Progenitor cell of endocrine pancreas (in vitro differentiated cells): ENCODE measurements around the gene ILDR2. TPM values are rescaled to one million over a fixed set of nuclear protein-coding genes. Genes with fewer than 3 reads are reported as not detected.

ENCODE experiments used
- DNase-seq: peaks from one replicate; pipeline ENCODE4 v3.0.0; 2021; ENCODE audit warnings: low spot score; ENCODE audit not compliant: unreplicated experiment
- H3K27ac Mint-ChIP-seq: 2 replicates; pipeline ENCODE4 v1.8.0; 2021; ENCODE audit warnings: mild to moderate bottlenecking, moderate library complexity, mixed read lengths
- H3K27me3 Mint-ChIP-seq: 2 replicates; pipeline ENCODE4 v1.8.0; 2021; ENCODE audit warnings: mixed read lengths
- H3K36me3 Mint-ChIP-seq: 2 replicates; pipeline ENCODE4 v1.8.0; 2022; ENCODE audit warnings: mixed read lengths; ENCODE audit not compliant: insufficient read depth
- H3K4me1 Mint-ChIP-seq: 2 replicates; pipeline ENCODE4 v1.8.0; 2021; ENCODE audit warnings: low read depth, mixed read lengths
- H3K4me3 Mint-ChIP-seq: 2 replicates; pipeline ENCODE4 v1.8.0; 2021; ENCODE audit warnings: low read depth, mild to moderate bottlenecking, moderate library complexity, mixed read lengths
- H3K9me3 Mint-ChIP-seq: 2 replicates; pipeline ENCODE4 v1.8.0; 2021; ENCODE audit warnings: low read depth, mixed read lengths
- total RNA-seq: library from RNA; stranded (reverse); gene quantifications from 2 replicates; pipeline ENCODE4 v1.2.1, GENCODE V29; 2021
- TF ChIP-seq, protein P1 (sequence below): fragments of 200-600 bp; sonication (generic); IDR thresholded peaks from one replicate; pipeline ENCODE4 v1.5.0; 2021; ENCODE audit warnings: antibody characterized with exemption, mild to moderate bottlenecking; ENCODE audit not compliant: unreplicated experiment

Gene ILDR2
- total RNA-seq, 1 donor from 2014 or later: 1.4 TPM

DNA sequence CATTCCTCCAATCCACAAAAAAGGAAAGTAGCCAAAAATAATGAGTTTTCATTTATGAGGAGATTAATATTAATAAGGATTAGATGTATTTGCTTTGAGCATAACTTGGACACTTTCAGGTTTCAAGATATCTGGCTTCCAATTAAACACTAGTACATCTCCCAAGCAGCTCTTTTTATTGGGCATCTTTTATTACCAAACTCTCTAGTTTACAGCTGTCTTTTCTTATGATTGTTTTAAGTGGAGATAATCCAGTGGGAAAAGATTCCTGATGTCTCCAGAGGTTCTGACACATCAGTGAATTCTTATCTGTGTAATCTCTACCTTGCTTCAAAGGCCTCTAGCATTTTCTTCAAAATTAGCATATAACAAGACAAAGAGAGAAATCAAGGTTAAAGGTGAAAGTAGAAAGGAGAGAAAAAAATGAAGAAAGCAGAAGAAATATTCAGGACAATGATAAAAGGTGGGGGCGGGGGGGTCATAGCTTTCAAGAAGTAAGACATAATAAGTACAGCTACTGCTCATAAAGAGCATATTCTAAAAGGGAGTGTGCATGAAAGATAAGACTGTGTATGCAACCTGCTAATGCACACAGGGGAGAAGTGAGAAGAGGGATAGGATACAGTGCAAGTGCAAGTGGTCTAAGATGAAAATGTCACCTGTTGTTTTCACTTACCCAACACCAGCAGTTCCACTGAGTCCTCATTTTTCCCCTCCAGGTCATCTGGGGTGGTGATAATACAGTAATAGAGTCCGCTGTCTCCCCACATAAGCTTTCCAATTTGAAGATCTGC lies 19.1 kb downstream of the ILDR2 start:
- DNase-seq: no peak
- TF ChIP-seq, protein P1, sequence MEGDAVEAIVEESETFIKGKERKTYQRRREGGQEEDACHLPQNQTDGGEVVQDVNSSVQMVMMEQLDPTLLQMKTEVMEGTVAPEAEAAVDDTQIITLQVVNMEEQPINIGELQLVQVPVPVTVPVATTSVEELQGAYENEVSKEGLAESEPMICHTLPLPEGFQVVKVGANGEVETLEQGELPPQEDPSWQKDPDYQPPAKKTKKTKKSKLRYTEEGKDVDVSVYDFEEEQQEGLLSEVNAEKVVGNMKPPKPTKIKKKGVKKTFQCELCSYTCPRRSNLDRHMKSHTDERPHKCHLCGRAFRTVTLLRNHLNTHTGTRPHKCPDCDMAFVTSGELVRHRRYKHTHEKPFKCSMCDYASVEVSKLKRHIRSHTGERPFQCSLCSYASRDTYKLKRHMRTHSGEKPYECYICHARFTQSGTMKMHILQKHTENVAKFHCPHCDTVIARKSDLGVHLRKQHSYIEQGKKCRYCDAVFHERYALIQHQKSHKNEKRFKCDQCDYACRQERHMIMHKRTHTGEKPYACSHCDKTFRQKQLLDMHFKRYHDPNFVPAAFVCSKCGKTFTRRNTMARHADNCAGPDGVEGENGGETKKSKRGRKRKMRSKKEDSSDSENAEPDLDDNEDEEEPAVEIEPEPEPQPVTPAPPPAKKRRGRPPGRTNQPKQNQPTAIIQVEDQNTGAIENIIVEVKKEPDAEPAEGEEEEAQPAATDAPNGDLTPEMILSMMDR: no peak
- H3K27me3 Mint-ChIP-seq: peaks cover 19% of the 10 kb centered on the region
- no peak overlapping the region for H3K27ac Mint-ChIP-seq
- peaks cover 7% of the 10 kb centered on the region for H3K4me1 Mint-ChIP-seq
- no peak overlapping the region for H3K4me3 Mint-ChIP-seq
- H3K9me3 Mint-ChIP-seq: no peaks in the 10 kb centered on the region
- no peaks in the 10 kb centered on the region for H3K36me3 Mint-ChIP-seq

DNA sequence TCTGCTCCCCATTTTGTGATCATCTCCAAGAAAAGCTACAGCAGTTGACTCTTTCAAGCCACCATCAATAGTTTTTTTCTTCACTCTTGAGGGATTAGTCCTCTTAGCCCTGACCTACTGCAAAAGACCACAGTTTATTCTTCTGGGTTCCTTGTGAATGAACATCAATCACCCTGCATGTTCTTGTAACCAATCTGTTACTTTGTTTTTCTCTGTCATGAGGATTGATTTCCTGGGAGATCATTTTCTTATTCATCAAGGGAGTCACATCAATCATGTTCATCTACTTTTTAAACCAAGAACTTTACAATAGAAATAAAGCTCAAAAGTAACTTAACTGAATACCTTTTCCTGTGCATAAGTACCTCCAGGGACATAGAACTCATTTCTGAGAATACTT lies 21.8 kb downstream of the ILDR2 start:
- no peak overlapping the region for H3K27ac Mint-ChIP-seq
- H3K9me3 Mint-ChIP-seq: no peaks in the 10 kb centered on the region
- peaks cover 7% of the 10 kb centered on the region for H3K4me1 Mint-ChIP-seq
- DNase-seq: no peak
- H3K4me3 Mint-ChIP-seq: no peak overlapping the region
- TF ChIP-seq, protein P1: no peak
- H3K36me3 Mint-ChIP-seq: no peaks in the 10 kb centered on the region
- peaks cover 24% of the 10 kb centered on the region for H3K27me3 Mint-ChIP-seq

DNA sequence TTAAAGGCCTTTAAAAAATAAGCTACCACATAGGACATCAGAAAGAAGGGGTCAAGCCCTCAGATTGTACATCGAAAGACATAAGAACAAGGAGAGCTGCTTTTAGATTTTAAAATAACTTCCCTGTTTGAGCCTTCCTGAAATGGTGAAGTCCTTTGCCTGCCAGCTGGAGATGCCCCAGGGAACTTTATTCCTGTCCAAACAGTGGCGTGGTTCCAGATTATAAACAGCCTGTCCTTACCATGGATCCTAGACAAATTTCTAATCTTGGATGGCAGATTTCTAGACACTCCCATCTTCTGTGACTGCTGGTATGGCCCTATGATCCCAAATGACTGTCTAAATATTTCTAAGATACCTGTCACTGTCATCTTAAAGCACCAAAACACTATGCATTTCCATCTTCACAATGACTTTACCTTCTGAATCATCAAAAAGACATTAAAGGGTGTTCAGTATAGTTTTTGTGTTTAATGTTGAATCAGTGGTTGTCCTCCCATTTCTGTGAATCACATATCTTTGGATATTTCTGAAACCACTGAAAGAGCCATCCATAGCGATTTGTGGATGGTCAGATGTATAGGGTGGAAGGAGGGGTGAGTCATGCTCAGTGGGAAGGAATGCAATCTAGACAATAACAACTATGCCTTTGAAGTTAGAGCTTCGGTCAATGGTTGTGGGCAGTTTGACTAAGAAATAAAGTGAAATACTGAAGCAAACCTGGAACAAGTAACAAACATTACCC lies 23.2 kb downstream of the ILDR2 start:
- no peaks in the 10 kb centered on the region for H3K36me3 Mint-ChIP-seq
- no peak overlapping the region for H3K4me3 Mint-ChIP-seq
- no peaks in the 10 kb centered on the region for H3K9me3 Mint-ChIP-seq
- H3K27me3 Mint-ChIP-seq: peaks cover 32% of the 10 kb centered on the region
- no peak overlapping the region for H3K27ac Mint-ChIP-seq
- DNase-seq: no peak
- H3K4me1 Mint-ChIP-seq: peaks cover 11% of the 10 kb centered on the region
- TF ChIP-seq, protein P1: no peak

DNA sequence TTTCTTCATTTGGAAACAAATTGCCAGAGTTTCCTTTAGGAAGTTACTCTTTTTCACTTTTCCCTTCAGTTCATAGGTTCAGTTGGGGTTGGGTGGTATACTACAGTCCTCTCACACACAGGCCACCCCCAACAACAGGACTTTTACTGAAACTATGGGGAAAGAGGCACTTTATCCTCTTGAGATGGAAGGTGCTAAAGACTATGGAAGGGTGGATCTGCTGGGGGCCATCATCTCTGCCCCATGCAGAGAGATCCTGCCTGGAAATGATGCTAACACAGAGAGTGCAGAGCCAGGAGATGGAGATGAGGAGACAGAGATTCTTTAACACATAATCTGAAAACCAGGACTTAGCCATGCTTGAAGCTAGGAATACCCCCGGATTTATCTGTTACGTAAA lies 24.3 kb downstream of the ILDR2 start:
- Mint-ChIP-seq H3K27ac (no peak overlapping the region), H3K4me1 (peaks cover 9% of the 10 kb centered on the region), H3K36me3 (no peaks in the 10 kb centered on the region), H3K9me3 (no peaks in the 10 kb centered on the region), H3K4me3 (no peak overlapping the region), H3K27me3 (peaks cover 38% of the 10 kb centered on the region)
- DNase-seq: no peak
- TF ChIP-seq, protein P1: no peak

DNA sequence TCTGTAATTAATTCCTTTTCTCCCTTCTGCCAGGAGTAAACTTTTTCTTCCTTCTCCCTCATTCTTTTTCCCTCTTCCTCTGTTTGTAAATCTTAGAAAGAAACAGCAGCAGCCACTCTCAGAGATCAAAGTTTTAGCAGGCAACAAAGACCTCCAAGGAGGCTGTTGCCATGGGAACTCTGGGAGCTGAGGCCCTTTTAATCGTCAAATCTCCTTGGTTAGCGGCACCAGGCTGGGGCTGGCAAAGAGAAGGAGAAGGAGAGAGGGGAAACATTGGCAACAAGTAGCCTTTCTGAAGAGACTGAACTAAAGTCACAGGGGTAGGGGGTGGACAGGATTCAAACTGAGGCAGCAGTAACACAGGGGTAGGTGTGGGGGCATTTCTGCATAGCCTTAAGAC lies 25.2 kb downstream of the ILDR2 start:
- Mint-ChIP-seq H3K27ac (no peak overlapping the region), H3K36me3 (no peaks in the 10 kb centered on the region), H3K9me3 (no peaks in the 10 kb centered on the region), H3K4me3 (no peak overlapping the region), H3K4me1 (peaks cover 9% of the 10 kb centered on the region), H3K27me3 (peaks cover 47% of the 10 kb centered on the region)
- TF ChIP-seq, protein P1: no peak
- DNase-seq: no peak
